Neural cell (in vitro differentiated cells): ENCODE data around the gene LY6G6C. TPM values are rescaled to one million over a fixed set of nuclear protein-coding genes. Genes with fewer than 3 reads are reported as not detected.

ENCODE experiments used
- H2AFZ ChIP-seq: fragments of 200-600, 300-800 bp; sonication (generic), shearing (Covaris generic); 2 replicates; pipeline ENCODE4 v1.6.0; 2014; ENCODE audit warnings: low read depth, mild to moderate bottlenecking, antibody characterized with exemption, low read length, moderate library complexity
- H3F3A ChIP-seq: fragments of 200-600 bp; shearing (Covaris generic); 2 replicates; pipeline ENCODE4 v1.6.1; 2016; ENCODE audit warnings: mild to moderate bottlenecking, moderate library complexity, mixed read lengths, antibody characterized with exemption, low read length; ENCODE audit not compliant: insufficient read depth, poor library complexity, severe bottlenecking
- H3K27ac ChIP-seq: fragments of 200-600, 300-800 bp; sonication (generic), shearing (Covaris generic); 2 replicates; pipeline ENCODE4 v1.5.1; 2014; ENCODE audit warnings: mild to moderate bottlenecking, low read length, moderate library complexity
- H3K27me3 ChIP-seq: fragments of 300-800, 200-600 bp; sonication (generic), shearing (Covaris generic); 2 replicates; pipeline ENCODE4 v1.6.0; 2014; ENCODE audit warnings: mild to moderate bottlenecking, low read depth, low read length, moderate library complexity; ENCODE audit not compliant: insufficient read depth
- H3K36me3 ChIP-seq: fragments of 300-800, 200-600 bp; sonication (generic), shearing (Covaris generic); 2 replicates; pipeline ENCODE4 v1.5.1; 2014; ENCODE audit warnings: mild to moderate bottlenecking, antibody characterized with exemption, low read length, moderate library complexity; ENCODE audit not compliant: insufficient read depth
- H3K4me2 ChIP-seq: fragments of 300-800, 200-600 bp; sonication (generic), shearing (Covaris generic); 2 replicates; pipeline ENCODE4 v1.6.0; 2014; ENCODE audit warnings: mild to moderate bottlenecking, low read length
- H3K4me3 ChIP-seq: fragments of 300-800, 200-600 bp; sonication (generic), shearing (Covaris generic); 2 replicates; pipeline ENCODE4 v1.5.1; 2014; ENCODE audit warnings: mild to moderate bottlenecking, low read length, moderate library complexity
- H3K79me2 ChIP-seq: fragments of 200-600 bp; shearing (Covaris generic); replicated peaks from 2 replicates; pipeline ENCODE4 v1.6.0; 2014; ENCODE audit warnings: mild to moderate bottlenecking, low read length, moderate library complexity; ENCODE audit not compliant: insufficient read depth
- H3K9ac ChIP-seq: fragments of 300-800, 200-600 bp; sonication (generic), shearing (Covaris generic); 2 replicates; pipeline ENCODE4 v1.6.1; 2016; ENCODE audit warnings: mild to moderate bottlenecking, low read length, mixed read lengths
- H3K9me2 ChIP-seq: fragments of 200-600 bp; shearing (Covaris generic); 2 replicates; pipeline ENCODE4 v1.6.1; 2016; ENCODE audit warnings: mild to moderate bottlenecking, low read length, mixed read lengths; ENCODE audit not compliant: insufficient read depth
- H3K9me3 ChIP-seq: fragments of 200-600, 300-800 bp; sonication (generic), shearing (Covaris generic); 2 replicates; pipeline ENCODE4 v1.6.1; 2016; ENCODE audit warnings: mild to moderate bottlenecking, mixed run types, low read length, moderate library complexity, mixed read lengths
- H4K20me1 ChIP-seq: fragments of 200-600 bp; shearing (Covaris generic); 2 replicates; pipeline ENCODE4 v1.6.1; 2016; ENCODE audit warnings: mild to moderate bottlenecking, mixed run types; ENCODE audit not compliant: insufficient read depth
- CTCF ChIP-seq: fragments of 450-650 bp; IDR thresholded peaks from 2 replicates; pipeline ENCODE4 v1.5.1; 2014; ENCODE audit warnings: antibody characterized with exemption, mild to moderate bottlenecking, moderate library complexity; ENCODE audit not compliant: poor library complexity, severe bottlenecking
- EP300 ChIP-seq: fragments of 450-650 bp; conservative IDR thresholded peaks from 2 replicates; pipeline ENCODE4 v1.6.1; 2014; ENCODE audit warnings: antibody characterized with exemption, mild to moderate bottlenecking, moderate library complexity; ENCODE audit not compliant: poor library complexity, severe bottlenecking
- EZH2 ChIP-seq: fragments of 200-600, 300-800 bp; shearing (Covaris generic), sonication (generic); IDR thresholded peaks from 2 replicates; pipeline ENCODE4 v1.6.1; 2014; ENCODE audit warnings: antibody characterized with exemption, low read length, borderline replicate concordance, mild to moderate bottlenecking; ENCODE audit not compliant: insufficient read depth, poor library complexity, severe bottlenecking
- MXI1 ChIP-seq: fragments of 450-650 bp; conservative IDR thresholded peaks from 2 replicates; pipeline ENCODE4 v1.6.1; 2014; ENCODE audit warnings: antibody characterized with exemption, mild to moderate bottlenecking; ENCODE audit not compliant: poor library complexity, severe bottlenecking
- POLR2AphosphoS5 ChIP-seq: IDR thresholded peaks from 2 replicates; pipeline ENCODE4 v1.6.1; 2012
- RAD21 ChIP-seq: fragments of 450-650 bp; conservative IDR thresholded peaks from 2 replicates; pipeline ENCODE4 v1.6.1; 2014; ENCODE audit warnings: antibody characterized with exemption, mild to moderate bottlenecking, moderate library complexity
- REST ChIP-seq: IDR thresholded peaks from 2 replicates; pipeline ENCODE4 v1.6.1; 2012; ENCODE audit warnings: borderline replicate concordance
- SMC3 ChIP-seq: fragments of 450-650 bp; conservative IDR thresholded peaks from 2 replicates; pipeline ENCODE4 v1.6.1; 2014; ENCODE audit warnings: antibody characterized with exemption, mild to moderate bottlenecking, moderate library complexity; ENCODE audit not compliant: poor library complexity
- TAF1 ChIP-seq: IDR thresholded peaks from 2 replicates; pipeline ENCODE4 v1.6.1; 2012; ENCODE audit warnings: low read depth
- polyA plus RNA-seq: library from polyadenylated mRNA; depleted of rRNA; stranded (reverse); fragments of >200 nt; gene quantifications from 2 replicates; pipeline ENCODE4 v1.2.3, GENCODE V29; 2014

LY6G6C gene
- polyA plus RNA-seq, 1 donor from 2014 or later = 0.88 TPM

GRCh38 chr6:31719001-31719400 is 2.5 kb downstream of the LY6G6C start:
- Histone ChIP-seq H3K4me2 (no peak overlapping the region), H3K4me3 (no peak overlapping the region), H3K36me3 (no peaks in the 10 kb centered on the region), H3K9ac (no peak overlapping the region), H4K20me1 (no peaks in the 10 kb centered on the region), H3F3A (no peaks in the 10 kb centered on the region), H3K27me3 (no peaks in the 10 kb centered on the region), H3K9me3 (no peaks in the 10 kb centered on the region), H3K79me2 (no peaks in the 10 kb centered on the region), H2AFZ (no peak overlapping the region), H3K27ac (no peak overlapping the region), H3K9me2 (no peaks in the 10 kb centered on the region)
- TF ChIP-seq TAF1 (no peak), EP300 (no peak), POLR2AphosphoS5 (no peak), EZH2 (no peak), CTCF (no peak), MXI1 (no peak), REST (no peak), SMC3 (no peak), RAD21 (no peak)

- Histone ChIP-seq H3K9me3 (no peaks in the 10 kb centered on the region), H2AFZ (no peak overlapping the region), H3K27ac (no peak overlapping the region), H3K9me2 (no peaks in the 10 kb centered on the region), H3K4me2 (no peak overlapping the region), H3K27me3 (no peaks in the 10 kb centered on the region), H4K20me1 (no peaks in the 10 kb centered on the region), H3K36me3 (no peaks in the 10 kb centered on the region), H3K4me3 (no peak overlapping the region), H3K79me2 (no peaks in the 10 kb centered on the region), H3F3A (no peaks in the 10 kb centered on the region), H3K9ac (no peak overlapping the region)
- TF ChIP-seq REST = no peak
- no peak for TF ChIP-seq POLR2AphosphoS5
- no peak for TF ChIP-seq MXI1
- TF ChIP-seq CTCF = no peak
- TF ChIP-seq TAF1 = no peak
- TF ChIP-seq RAD21 = no peak
- TF ChIP-seq EZH2 = no peak
- TF ChIP-seq EP300 = no peak
- no peak for TF ChIP-seq SMC3
These were observed 3.3 kb downstream of the LY6G6C start for GRCh38 chr6:31718265-31718664.
